DOHH2 (cell line): ENCODE measurements around the gene VWA3B.
"Not testable (repeated sequence)": the region's sequence is repeated elsewhere in the genome, so short reads cannot be mapped to it uniquely, and the experiment has no call there.

Experiments used
- EZH2phosphoT487 ChIP-seq: fragments of 200-600 bp; sonication (generic); IDR thresholded peaks from 2 replicates; pipeline ENCODE4 v1.6.1; 2017; ENCODE audit warnings: borderline replicate concordance, mild to moderate bottlenecking, antibody characterized with exemption, low read length, moderate library complexity, mixed read lengths
- TF ChIP-seq, protein P1 (sequence below): fragments of 200-600 bp; sonication (generic); IDR thresholded peaks from one replicate; pipeline ENCODE4 v1.5.1; 2014; ENCODE audit warnings: antibody characterized with exemption, mild to moderate bottlenecking, low read depth, low read length; ENCODE audit not compliant: poor library complexity, severe bottlenecking

DNA sequence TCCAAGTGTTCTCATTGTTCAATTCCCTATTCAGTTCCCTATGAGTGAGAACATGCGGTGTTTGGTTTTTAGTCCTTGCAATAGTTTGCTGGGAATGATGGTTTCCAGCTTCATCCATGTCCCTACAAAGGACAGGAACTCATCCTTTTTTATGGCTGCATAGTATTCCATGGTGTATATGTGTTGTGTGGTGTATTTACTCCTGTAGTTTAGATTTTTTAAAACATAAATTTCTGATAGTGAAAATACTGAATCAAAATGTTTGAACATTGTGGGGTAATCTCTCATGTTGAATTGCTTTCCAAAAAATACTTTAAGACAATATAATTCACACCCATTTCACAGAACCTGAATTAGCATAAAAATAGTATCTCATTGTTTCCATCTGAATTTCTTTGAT lies 60.9 kb downstream of the VWA3B start:
- TF ChIP-seq, protein P1, sequence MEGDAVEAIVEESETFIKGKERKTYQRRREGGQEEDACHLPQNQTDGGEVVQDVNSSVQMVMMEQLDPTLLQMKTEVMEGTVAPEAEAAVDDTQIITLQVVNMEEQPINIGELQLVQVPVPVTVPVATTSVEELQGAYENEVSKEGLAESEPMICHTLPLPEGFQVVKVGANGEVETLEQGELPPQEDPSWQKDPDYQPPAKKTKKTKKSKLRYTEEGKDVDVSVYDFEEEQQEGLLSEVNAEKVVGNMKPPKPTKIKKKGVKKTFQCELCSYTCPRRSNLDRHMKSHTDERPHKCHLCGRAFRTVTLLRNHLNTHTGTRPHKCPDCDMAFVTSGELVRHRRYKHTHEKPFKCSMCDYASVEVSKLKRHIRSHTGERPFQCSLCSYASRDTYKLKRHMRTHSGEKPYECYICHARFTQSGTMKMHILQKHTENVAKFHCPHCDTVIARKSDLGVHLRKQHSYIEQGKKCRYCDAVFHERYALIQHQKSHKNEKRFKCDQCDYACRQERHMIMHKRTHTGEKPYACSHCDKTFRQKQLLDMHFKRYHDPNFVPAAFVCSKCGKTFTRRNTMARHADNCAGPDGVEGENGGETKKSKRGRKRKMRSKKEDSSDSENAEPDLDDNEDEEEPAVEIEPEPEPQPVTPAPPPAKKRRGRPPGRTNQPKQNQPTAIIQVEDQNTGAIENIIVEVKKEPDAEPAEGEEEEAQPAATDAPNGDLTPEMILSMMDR, result not testable (repeated sequence)
- not testable (repeated sequence) for TF ChIP-seq EZH2phosphoT487
